HEK293 (cell line): Measurements from ENCODE around the gene ACOT9.

Experiments used
- BCL11B ChIP-seq: fragments of 450-650 bp; formaldehyde crosslinking; IDR thresholded peaks from 2 replicates; pipeline ENCODE4 v1.5.1; 2016; ENCODE audit warnings: low read depth, missing biosample characterization, missing genetic modification characterization
- GLIS2 ChIP-seq: fragments of 450-650 bp; formaldehyde crosslinking; IDR thresholded peaks from 2 replicates; pipeline ENCODE4 v1.5.1; 2016; ENCODE audit warnings: missing biosample characterization, missing genetic modification characterization
- HOXD13 ChIP-seq: sonication (generic); formaldehyde crosslinking; IDR thresholded peaks from 2 replicates; pipeline ENCODE4 v1.8.0; 2022; ENCODE audit warnings: missing genetic modification reagents, borderline replicate concordance
- KLF16 ChIP-seq: fragments of 450-650 bp; formaldehyde crosslinking; IDR thresholded peaks from 2 replicates; pipeline ENCODE4 v1.5.1; 2017; ENCODE audit warnings: missing biosample characterization, missing genetic modification characterization
- KLF8 ChIP-seq: fragments of 450-650 bp; formaldehyde crosslinking; IDR thresholded peaks from 2 replicates; pipeline ENCODE4 v1.5.1; 2016; ENCODE audit warnings: missing biosample characterization, missing genetic modification characterization
- OSR2 ChIP-seq: fragments of 450-650 bp; formaldehyde crosslinking; IDR thresholded peaks from 2 replicates; pipeline ENCODE4 v1.5.1; 2016; ENCODE audit warnings: missing biosample characterization, missing genetic modification characterization
- PBX3 ChIP-seq: sonication (generic); formaldehyde crosslinking; IDR thresholded peaks from 2 replicates; pipeline ENCODE4 v1.8.1; 2022; ENCODE audit warnings: mild to moderate bottlenecking, moderate library complexity, missing genetic modification reagents
- REST ChIP-seq: fragments of 450-650 bp; formaldehyde crosslinking; IDR thresholded peaks from 2 replicates; pipeline ENCODE4 v1.5.1; 2016; ENCODE audit warnings: missing biosample characterization, missing genetic modification characterization
- SALL2 ChIP-seq: fragments of 450-650 bp; formaldehyde crosslinking; IDR thresholded peaks from 2 replicates; pipeline ENCODE4 v1.5.0; 2017; ENCODE audit warnings: missing biosample characterization, mild to moderate bottlenecking, missing genetic modification characterization, borderline replicate concordance
- SP7 ChIP-seq: fragments of 450-650 bp; formaldehyde crosslinking; IDR thresholded peaks from 2 replicates; pipeline ENCODE4 v1.5.1; 2016; ENCODE audit warnings: missing biosample characterization, missing genetic modification characterization
- TCF7L2 ChIP-seq: IDR thresholded peaks from 2 replicates; pipeline ENCODE4 v1.6.1; 2011; ENCODE audit warnings: low read depth, mild to moderate bottlenecking, inconsistent platforms, low read length, moderate library complexity, borderline replicate concordance
- ZBTB6 ChIP-seq: fragments of 450-650 bp; formaldehyde crosslinking; IDR thresholded peaks from 2 replicates; pipeline ENCODE4 v1.5.1; 2017; ENCODE audit warnings: missing biosample characterization, missing genetic modification characterization
- ZEB2 ChIP-seq: fragments of 450-650 bp; formaldehyde crosslinking; IDR thresholded peaks from 2 replicates; pipeline ENCODE4 v1.5.1; 2016; ENCODE audit warnings: missing biosample characterization, missing genetic modification characterization
- ZFHX2 ChIP-seq: fragments of 450-650 bp; formaldehyde crosslinking; conservative IDR thresholded peaks from 2 replicates; pipeline ENCODE4 v1.5.1; 2016; ENCODE audit warnings: missing biosample characterization, missing genetic modification characterization
- ZNF155 ChIP-seq: fragments of 450-650 bp; formaldehyde crosslinking; IDR thresholded peaks from 2 replicates; pipeline ENCODE4 v1.5.1; 2016; ENCODE audit warnings: missing biosample characterization, missing genetic modification characterization
- ZNF335 ChIP-seq: fragments of 450-650 bp; formaldehyde crosslinking; conservative IDR thresholded peaks from 2 replicates; pipeline ENCODE4 v1.5.1; 2016; ENCODE audit warnings: missing biosample characterization, missing genetic modification characterization
- ZNF426 ChIP-seq: fragments of 450-650 bp; formaldehyde crosslinking; IDR thresholded peaks from 2 replicates; pipeline ENCODE4 v1.5.1; 2017; ENCODE audit warnings: missing biosample characterization, missing genetic modification characterization, mild to moderate bottlenecking, inconsistent platforms, moderate library complexity
- ZNF521 ChIP-seq: fragments of 450-650 bp; formaldehyde crosslinking; IDR thresholded peaks from 2 replicates; pipeline ENCODE4 v1.5.1; 2017; ENCODE audit warnings: missing biosample characterization, mild to moderate bottlenecking, missing genetic modification characterization
- ZNF596 ChIP-seq: fragments of 450-650 bp; IDR thresholded peaks from 2 replicates; pipeline ENCODE4 v1.5.0; 2018; ENCODE audit warnings: missing biosample characterization, mild to moderate bottlenecking, missing genetic modification characterization, moderate library complexity
- ZNF629 ChIP-seq: fragments of 450-650 bp; formaldehyde crosslinking; IDR thresholded peaks from 2 replicates; pipeline ENCODE4 v1.5.1; 2017; ENCODE audit warnings: missing biosample characterization, missing genetic modification characterization
- ZNF658 ChIP-seq: fragments of 450-650 bp; formaldehyde crosslinking; IDR thresholded peaks from 2 replicates; pipeline ENCODE4; 2016; ENCODE audit warnings: missing biosample characterization, missing genetic modification characterization
- ZNF777 ChIP-seq: fragments of 450-650 bp; formaldehyde crosslinking; IDR thresholded peaks from 2 replicates; pipeline ENCODE4 v1.5.1; 2017; ENCODE audit warnings: missing biosample characterization, missing genetic modification characterization, borderline replicate concordance
- TF ChIP-seq, protein P1 (sequence below): fragments of 450-650 bp; formaldehyde crosslinking; optimal IDR thresholded peaks from 2 replicates; pipeline ENCODE3; 2016; ENCODE audit warnings: missing biosample characterization, mild to moderate bottlenecking, missing genetic modification characterization
- TF ChIP-seq, protein P2 (sequence below): fragments of 450-650 bp; formaldehyde crosslinking; IDR thresholded peaks from 2 replicates; pipeline ENCODE4 v1.5.1; 2017; ENCODE audit warnings: missing biosample characterization, mild to moderate bottlenecking, missing genetic modification characterization, moderate library complexity
- TF ChIP-seq, protein P3 (sequence below): fragments of 450-650 bp; formaldehyde crosslinking; IDR thresholded peaks from 2 replicates; pipeline ENCODE4 v1.5.1; 2017; ENCODE audit warnings: missing biosample characterization, missing genetic modification characterization
- TF ChIP-seq, protein P4 (sequence below): fragments of 450-650 bp; IDR thresholded peaks from 2 replicates; pipeline ENCODE4 v1.5.1; 2018; ENCODE audit warnings: missing biosample characterization, mild to moderate bottlenecking, missing genetic modification characterization

The ACOT9 gene

GRCh38 chrX:23742174-23742696, 841 bp downstream of the ACOT9 start (continued):
- TF ChIP-seq, protein P1, sequence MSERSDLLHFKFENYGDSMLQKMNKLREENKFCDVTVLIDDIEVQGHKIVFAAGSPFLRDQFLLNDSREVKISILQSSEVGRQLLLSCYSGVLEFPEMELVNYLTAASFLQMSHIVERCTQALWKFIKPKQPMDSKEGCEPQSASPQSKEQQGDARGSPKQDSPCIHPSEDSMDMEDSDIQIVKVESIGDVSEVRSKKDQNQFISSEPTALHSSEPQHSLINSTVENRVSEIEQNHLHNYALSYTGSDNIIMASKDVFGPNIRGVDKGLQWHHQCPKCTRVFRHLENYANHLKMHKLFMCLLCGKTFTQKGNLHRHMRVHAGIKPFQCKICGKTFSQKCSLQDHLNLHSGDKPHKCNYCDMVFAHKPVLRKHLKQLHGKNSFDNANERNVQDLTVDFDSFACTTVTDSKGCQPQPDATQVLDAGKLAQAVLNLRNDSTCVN (tag by site-specific recombination): no peak
- TF ChIP-seq ZNF629 (peak; percentile 64), ZNF521 (tag by site-specific recombination) (no peak), HOXD13 (CRISPR knock-in tag) (no peak), ZNF426 (no peak), SALL2 (tag by site-specific recombination) (no peak), ZNF335 (tag by site-specific recombination) (no peak), ZEB2 (peak; percentile 46), REST (tag by site-specific recombination) (no peak), ZNF777 (tag by site-specific recombination) (no peak), ZBTB6 (peak; percentile 26; the same call in 1 of the 2 replicates), ZNF596 (peak; percentile 97), GLIS2 (tag by site-specific recombination) (peak; percentile 40; the same call in 1 of the 2 replicates), KLF8 (tag by site-specific recombination) (peak; percentile 40), TCF7L2 (0 out of 2 replicates have a peak, but pooled peaks have one; percentile 19), KLF16 (tag by site-specific recombination) (peak; percentile 52; the same call in 1 of the 2 replicates), ZFHX2 (no peak), ZNF658 (tag by site-specific recombination) (no peak), OSR2 (tag by site-specific recombination) (0 out of 2 replicates have a peak, but pooled peaks have one; percentile 12), PBX3 (CRISPR knock-in tag) (no peak), SP7 (tag by site-specific recombination) (peak; percentile 65; the same call in 1 of the 2 replicates), ZNF155 (tag by site-specific recombination) (no peak), BCL11B (tag by site-specific recombination) (0 out of 2 replicates have a peak, but pooled peaks have one; percentile 40)
- TF ChIP-seq, protein P2, sequence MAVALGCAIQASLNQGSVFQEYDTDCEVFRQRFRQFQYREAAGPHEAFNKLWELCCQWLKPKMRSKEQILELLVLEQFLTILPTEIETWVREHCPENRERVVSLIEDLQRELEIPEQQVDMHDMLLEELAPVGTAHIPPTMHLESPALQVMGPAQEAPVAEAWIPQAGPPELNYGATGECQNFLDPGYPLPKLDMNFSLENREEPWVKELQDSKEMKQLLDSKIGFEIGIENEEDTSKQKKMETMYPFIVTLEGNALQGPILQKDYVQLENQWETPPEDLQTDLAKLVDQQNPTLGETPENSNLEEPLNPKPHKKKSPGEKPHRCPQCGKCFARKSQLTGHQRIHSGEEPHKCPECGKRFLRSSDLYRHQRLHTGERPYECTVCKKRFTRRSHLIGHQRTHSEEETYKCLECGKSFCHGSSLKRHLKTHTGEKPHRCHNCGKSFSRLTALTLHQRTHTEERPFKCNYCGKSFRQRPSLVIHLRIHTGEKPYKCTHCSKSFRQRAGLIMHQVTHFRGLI (tag by site-specific recombination): no peak
- TF ChIP-seq, protein P3, sequence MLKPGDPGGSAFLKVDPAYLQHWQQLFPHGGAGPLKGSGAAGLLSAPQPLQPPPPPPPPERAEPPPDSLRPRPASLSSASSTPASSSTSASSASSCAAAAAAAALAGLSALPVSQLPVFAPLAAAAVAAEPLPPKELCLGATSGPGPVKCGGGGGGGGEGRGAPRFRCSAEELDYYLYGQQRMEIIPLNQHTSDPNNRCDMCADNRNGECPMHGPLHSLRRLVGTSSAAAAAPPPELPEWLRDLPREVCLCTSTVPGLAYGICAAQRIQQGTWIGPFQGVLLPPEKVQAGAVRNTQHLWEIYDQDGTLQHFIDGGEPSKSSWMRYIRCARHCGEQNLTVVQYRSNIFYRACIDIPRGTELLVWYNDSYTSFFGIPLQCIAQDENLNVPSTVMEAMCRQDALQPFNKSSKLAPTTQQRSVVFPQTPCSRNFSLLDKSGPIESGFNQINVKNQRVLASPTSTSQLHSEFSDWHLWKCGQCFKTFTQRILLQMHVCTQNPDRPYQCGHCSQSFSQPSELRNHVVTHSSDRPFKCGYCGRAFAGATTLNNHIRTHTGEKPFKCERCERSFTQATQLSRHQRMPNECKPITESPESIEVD: peak; percentile 59; the same call in 1 of the 2 replicates
- TF ChIP-seq, protein P4, sequence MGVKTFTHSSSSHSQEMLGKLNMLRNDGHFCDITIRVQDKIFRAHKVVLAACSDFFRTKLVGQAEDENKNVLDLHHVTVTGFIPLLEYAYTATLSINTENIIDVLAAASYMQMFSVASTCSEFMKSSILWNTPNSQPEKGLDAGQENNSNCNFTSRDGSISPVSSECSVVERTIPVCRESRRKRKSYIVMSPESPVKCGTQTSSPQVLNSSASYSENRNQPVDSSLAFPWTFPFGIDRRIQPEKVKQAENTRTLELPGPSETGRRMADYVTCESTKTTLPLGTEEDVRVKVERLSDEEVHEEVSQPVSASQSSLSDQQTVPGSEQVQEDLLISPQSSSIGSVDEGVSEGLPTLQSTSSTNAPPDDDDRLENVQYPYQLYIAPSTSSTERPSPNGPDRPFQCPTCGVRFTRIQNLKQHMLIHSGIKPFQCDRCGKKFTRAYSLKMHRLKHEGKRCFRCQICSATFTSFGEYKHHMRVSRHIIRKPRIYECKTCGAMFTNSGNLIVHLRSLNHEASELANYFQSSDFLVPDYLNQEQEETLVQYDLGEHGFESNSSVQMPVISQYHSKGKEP (tag by site-specific recombination): no peak
